KMS-11 (cell line): ENCODE data around the gene TP53TG3E.
"Not testable (repeated sequence)": the region's sequence is repeated elsewhere in the genome, so short reads cannot be mapped to it uniquely, and the experiment has no call there.

Experiments
- H2AFZ ChIP-seq: fragments of 200-600 bp; sonication (generic); 2 replicates; pipeline ENCODE4 v1.6.1; 2016; ENCODE audit warnings: antibody characterized with exemption, mixed run types, low read depth
- H3K27ac ChIP-seq: fragments of 200-600 bp; sonication (generic); 2 replicates; pipeline ENCODE4 v1.6.1; 2016; ENCODE audit warnings: mild to moderate bottlenecking, mixed run types
- H3K27me3 ChIP-seq: fragments of 200-600 bp; sonication (generic); 2 replicates; pipeline ENCODE4 v1.6.1; 2017; ENCODE audit warnings: mild to moderate bottlenecking, low read depth, mixed run types, moderate library complexity; ENCODE audit not compliant: insufficient read depth
- H3K36me3 ChIP-seq: fragments of 200-600 bp; sonication (generic); 2 replicates; pipeline ENCODE4 v1.6.1; 2017; ENCODE audit warnings: mild to moderate bottlenecking, mixed run types; ENCODE audit not compliant: insufficient read depth
- H3K4me1 ChIP-seq: fragments of 200-600 bp; sonication (generic); 2 replicates; pipeline ENCODE4 v1.6.1; 2016; ENCODE audit warnings: mild to moderate bottlenecking, low read depth, mixed run types; ENCODE audit not compliant: poor library complexity, severe bottlenecking
- H3K4me2 ChIP-seq: fragments of 200-600 bp; sonication (generic); 2 replicates; pipeline ENCODE4 v1.7.0; 2016; ENCODE audit warnings: mild to moderate bottlenecking, mixed run types
- H3K4me3 ChIP-seq: fragments of 200-600 bp; sonication (generic); IDR thresholded peaks from 2 replicates; pipeline ENCODE4 v1.6.1; 2017; ENCODE audit warnings: low read depth, low read length, mixed read lengths; ENCODE audit not compliant: insufficient read depth
- H3K79me2 ChIP-seq: fragments of 200-600 bp; sonication (generic); 2 replicates; pipeline ENCODE4 v1.6.1; 2016; ENCODE audit warnings: low read depth, mixed run types; ENCODE audit not compliant: insufficient read depth
- H3K9ac ChIP-seq: fragments of 200-600 bp; sonication (generic); 2 replicates; pipeline ENCODE4 v1.6.1; 2016; ENCODE audit warnings: mild to moderate bottlenecking, mixed run types
- H4K20me1 ChIP-seq: fragments of 200-600 bp; sonication (generic); 2 replicates; pipeline ENCODE4 v1.6.1; 2016; ENCODE audit warnings: mild to moderate bottlenecking, mixed run types; ENCODE audit not compliant: insufficient read depth

Gene TP53TG3E, protein sequence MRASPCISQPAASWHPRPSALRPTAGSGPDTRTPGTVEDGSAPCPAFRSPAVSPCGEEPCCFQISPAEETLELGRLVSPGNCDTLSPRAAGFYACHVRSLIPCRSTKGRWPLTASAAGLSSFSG

DNA sequence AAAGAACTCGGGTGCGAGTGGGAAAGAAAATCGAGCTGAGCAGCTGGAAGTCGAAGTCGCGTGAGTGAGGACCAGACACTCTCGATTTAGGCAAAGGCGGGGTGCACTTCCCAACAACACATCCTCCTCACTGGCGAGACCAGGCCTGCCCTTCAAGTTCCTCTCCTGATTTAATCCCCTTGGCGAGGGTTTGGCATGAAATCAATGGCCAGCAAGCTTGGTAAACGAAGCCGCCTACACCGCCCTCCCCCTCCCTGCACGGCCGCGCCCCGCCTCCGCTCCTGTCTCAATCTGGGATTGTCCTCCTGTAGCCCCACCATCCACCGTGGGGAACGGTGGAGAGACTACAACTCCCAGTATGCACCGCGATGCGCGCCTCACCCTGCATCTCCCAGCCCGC, at the start of gene TP53TG3E:
TP53TG3E (plus strand) TSS at position 301 of the 400 bp plus-strand sequence; CDS start at position 369, 68 bp downstream.
- not testable (repeated sequence) for H3K9ac ChIP-seq, H3K27me3 ChIP-seq, H3K79me2 ChIP-seq, H3K36me3 ChIP-seq, H2AFZ ChIP-seq, H3K4me2 ChIP-seq, H3K27ac ChIP-seq, H3K4me1 ChIP-seq, H3K4me3 ChIP-seq, H4K20me1 ChIP-seq

- not testable (repeated sequence) for H3K27ac ChIP-seq, H3K4me1 ChIP-seq, H3K27me3 ChIP-seq, H4K20me1 ChIP-seq, H3K36me3 ChIP-seq, H2AFZ ChIP-seq, H3K4me3 ChIP-seq, H3K9ac ChIP-seq, H3K4me2 ChIP-seq, H3K79me2 ChIP-seq
Observed at GRCh38 chr16:33336226-33337012, 32.3 kb downstream of the TP53TG3E start.

DNA sequence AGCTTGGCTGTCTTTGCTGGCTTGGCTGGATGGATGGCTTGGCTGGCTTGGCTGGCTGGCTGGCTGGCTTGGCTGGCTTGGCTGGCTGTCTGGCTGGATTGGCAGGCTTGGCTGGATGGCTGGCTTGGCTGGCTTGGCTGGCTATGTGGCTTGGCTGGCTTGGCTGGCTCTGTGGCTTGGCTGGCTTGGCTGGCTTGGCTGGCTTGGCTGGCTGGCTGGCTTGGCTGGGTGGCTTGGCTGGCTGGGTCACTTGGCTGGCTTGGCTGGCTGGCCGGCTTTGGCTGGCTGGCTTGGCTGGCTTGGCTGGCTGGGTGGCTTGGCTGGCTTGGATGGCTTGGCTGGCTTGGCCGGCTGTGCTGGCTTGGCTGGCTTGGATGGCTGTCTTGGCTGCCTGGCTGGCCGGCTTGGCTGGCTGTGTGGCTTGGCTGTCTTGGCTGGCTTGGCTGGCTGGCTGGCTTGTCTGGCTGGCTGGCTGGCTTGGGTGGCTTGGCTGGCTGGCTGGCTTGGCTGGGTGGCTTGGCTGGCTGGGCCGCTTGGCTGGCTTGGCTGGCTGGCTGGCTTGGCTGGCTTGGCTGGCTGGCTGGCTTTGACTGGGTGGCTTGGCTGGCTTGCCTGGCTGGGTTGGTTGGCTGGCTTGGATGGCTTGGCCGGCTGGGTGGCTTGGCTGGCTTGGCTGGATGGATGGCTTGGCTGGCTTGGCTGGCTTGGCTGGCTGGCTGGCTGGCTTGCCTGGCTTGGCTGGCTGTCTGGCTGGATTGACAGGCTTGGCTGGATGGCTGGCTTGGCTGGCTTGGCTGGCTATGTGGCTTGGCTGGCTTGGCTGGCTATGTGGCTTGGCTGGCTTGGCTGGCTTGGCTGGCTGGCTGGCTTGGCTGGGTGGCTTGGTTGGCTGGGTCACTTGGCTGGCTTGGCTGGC, 33.8 kb downstream of the TP53TG3E start:
- not testable (repeated sequence) for H3K4me3 ChIP-seq, H3K27ac ChIP-seq, H3K4me2 ChIP-seq

DNA sequence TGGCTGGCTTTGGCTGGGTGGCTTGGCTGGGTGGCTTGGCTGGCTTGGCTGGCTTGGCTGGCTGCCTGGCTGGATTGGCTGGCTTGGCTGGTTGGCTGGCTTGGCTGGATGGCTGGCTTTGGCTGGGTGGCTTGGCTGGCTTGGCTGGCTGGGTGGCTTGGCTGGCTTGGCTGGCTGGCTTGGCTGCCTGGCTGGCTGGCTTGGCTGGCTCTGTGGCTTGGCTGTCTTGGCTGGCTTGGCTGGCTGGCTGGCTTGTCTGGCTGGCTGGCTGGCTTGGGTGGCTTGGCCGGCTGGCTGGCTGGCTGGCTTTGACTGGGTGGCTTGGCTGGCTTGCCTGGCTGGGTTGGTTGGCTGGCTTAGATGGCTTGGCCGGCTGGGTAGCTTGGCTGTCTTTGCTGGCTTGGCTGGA, 34.4 kb downstream of the TP53TG3E start:
- not testable (repeated sequence) for H3K4me3 ChIP-seq, H3K9ac ChIP-seq, H3K4me1 ChIP-seq, H3K27ac ChIP-seq, H3K79me2 ChIP-seq, H3K4me2 ChIP-seq, H3K27me3 ChIP-seq, H2AFZ ChIP-seq, H4K20me1 ChIP-seq, H3K36me3 ChIP-seq

More for the DNA sequence above, 33.8 kb downstream of the TP53TG3E start:
- H3K36me3 ChIP-seq, H3K9ac ChIP-seq, H2AFZ ChIP-seq, H4K20me1 ChIP-seq, H3K27me3 ChIP-seq, H3K79me2 ChIP-seq, H3K4me1 ChIP-seq: not testable (repeated sequence)

DNA sequence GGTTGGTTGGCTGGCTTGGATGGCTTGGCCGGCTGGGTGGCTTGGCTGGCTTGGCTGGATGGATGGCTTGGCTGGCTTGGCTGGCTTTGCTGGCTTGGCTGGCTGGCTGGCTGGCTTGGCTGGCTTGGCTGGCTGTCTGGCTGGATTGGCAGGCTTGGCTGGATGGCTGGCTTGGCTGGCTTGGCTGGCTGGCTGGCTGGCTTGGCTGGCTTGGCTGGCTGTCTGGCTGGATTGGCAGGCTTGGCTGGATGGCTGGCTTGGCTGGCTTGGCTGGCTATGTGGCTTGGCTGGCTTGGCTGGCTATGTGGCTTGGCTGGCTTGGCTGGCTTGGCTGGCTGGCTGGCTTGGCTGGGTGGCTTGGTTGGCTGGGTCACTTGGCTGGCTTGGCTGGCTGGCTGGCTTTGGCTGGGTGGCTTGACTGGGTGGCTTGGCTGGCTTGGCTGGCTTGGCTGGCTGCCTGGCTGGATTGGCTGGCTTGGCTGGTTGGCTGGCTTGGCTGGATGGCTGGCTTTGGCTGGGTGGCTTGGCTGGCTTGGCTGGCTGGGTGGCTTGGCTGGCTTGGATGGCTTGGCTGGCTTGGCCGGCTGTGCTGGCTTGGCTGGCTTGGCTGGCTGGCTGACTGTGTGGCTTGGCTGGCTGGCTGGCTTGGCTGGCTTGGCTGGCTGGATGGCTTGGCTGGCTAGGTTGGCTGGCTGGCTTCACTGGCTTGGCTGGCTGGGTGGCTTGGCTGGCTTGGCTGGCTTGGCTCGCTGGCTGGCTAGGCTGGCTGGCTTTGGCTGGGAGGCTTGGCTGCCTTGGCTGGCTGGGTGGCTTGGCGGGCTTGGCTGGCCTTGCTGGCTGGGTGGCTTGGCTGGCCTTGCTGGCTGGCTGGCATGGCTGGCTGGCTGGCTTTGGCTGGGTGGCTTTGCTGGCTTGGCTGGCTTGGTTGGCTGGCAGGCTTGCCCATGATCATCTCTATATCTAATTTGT, 35.3 kb downstream of the TP53TG3E start:
- not testable (repeated sequence) for H3K79me2 ChIP-seq, H3K4me3 ChIP-seq, H3K4me2 ChIP-seq, H3K9ac ChIP-seq, H3K4me1 ChIP-seq, H3K27ac ChIP-seq, H3K27me3 ChIP-seq, H4K20me1 ChIP-seq, H3K36me3 ChIP-seq, H2AFZ ChIP-seq
